ENCODE measurements around the gene JAZF1.

Gene JAZF1

DNA sequence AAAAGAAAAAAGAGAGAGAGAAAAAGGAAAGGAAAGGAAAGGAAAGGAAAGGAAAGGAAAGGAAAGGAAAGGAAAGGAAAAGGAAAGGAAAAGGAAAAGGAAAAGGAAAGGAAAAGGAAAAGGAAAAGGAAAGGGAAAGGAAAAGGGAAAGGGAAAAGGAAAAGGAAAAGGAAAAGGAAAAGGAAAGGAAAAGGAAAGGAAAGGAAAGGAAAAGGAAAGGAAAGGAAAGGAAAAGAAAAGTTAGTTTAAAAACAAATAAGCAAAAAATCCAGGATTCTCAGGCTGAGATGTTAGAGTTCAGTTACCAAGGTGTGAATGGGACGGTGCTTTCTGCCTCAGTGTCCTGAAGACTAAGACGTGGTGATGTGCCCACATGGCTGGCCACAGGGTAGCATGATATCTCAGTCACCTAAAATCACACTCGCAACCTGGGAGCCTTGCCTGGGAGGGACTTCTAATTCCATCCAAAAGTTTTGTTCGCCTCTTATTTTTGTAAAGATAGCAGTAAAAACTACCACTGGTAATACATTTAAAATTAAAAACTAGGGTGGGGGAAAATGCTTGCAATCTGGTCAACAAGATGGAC lies 70.1 kb downstream of the JAZF1 start:
- TF ChIP-seq, protein P1, sequence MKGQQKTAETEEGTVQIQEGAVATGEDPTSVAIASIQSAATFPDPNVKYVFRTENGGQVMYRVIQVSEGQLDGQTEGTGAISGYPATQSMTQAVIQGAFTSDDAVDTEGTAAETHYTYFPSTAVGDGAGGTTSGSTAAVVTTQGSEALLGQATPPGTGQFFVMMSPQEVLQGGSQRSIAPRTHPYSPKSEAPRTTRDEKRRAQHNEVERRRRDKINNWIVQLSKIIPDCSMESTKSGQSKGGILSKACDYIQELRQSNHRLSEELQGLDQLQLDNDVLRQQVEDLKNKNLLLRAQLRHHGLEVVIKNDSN (IDR thresholded peaks at IDR 0.05), result no peak
- TF ChIP-seq FOXM1 (IDR thresholded peaks at IDR 0.05; ENCODE audit: borderline replicate concordance, low read depth) (no peak), TEAD4 (IDR thresholded peaks at IDR 0.05) (no peak), YY1 (IDR thresholded peaks at IDR 0.05; ENCODE audit: low read depth) (no peak), NFIC (IDR thresholded peaks at IDR 0.05) (no peak), ZBTB7A (IDR thresholded peaks at IDR 0.05; ENCODE audit: low read depth) (no peak), TCF12 (IDR thresholded peaks at IDR 0.05; ENCODE audit: low read depth) (no peak)

DNA sequence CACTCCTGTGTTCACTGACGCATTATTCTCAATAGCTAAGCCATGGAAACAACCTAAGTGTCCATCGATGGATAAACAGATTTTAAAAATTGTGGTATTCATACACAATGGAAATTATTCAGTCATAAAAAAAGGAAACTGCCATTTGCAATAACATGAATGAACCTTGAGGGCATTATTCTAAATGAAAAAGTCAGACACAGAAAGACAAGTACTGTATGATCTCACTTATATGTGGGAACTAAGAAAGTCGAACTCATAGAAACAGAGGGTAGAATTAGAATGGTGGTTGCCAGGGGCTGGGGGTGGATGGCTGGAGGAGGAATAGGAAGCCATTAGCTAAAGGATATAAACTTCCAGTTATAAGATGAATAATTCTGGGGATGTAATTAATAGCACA lies 71.8 kb downstream of the JAZF1 start:
- TF ChIP-seq NFIC (IDR thresholded peaks at IDR 0.05) (no peak), ZBTB7A (IDR thresholded peaks at IDR 0.05; ENCODE audit: low read depth) (no peak), TAF1 (IDR thresholded peaks at IDR 0.05; ENCODE audit: low read depth) (no peak), TEAD4 (IDR thresholded peaks at IDR 0.05) (no peak), CEBPB (IDR thresholded peaks at IDR 0.05) (no peak), YY1 (IDR thresholded peaks at IDR 0.05; ENCODE audit: low read depth) (no peak), CREB1 (IDR thresholded peaks at IDR 0.05; ENCODE audit: low read depth) (no peak), EGR1 (IDR thresholded peaks at IDR 0.05) (no peak), RAD21 (IDR thresholded peaks at IDR 0.05; ENCODE audit: low read depth) (no peak), FOXM1 (IDR thresholded peaks at IDR 0.05; ENCODE audit: borderline replicate concordance, low read depth) (no peak), TCF12 (IDR thresholded peaks at IDR 0.05; ENCODE audit: low read depth) (no peak), EP300 (IDR thresholded peaks at IDR 0.05; ENCODE audit: borderline replicate concordance) (no peak)
- TF ChIP-seq, protein P2, sequence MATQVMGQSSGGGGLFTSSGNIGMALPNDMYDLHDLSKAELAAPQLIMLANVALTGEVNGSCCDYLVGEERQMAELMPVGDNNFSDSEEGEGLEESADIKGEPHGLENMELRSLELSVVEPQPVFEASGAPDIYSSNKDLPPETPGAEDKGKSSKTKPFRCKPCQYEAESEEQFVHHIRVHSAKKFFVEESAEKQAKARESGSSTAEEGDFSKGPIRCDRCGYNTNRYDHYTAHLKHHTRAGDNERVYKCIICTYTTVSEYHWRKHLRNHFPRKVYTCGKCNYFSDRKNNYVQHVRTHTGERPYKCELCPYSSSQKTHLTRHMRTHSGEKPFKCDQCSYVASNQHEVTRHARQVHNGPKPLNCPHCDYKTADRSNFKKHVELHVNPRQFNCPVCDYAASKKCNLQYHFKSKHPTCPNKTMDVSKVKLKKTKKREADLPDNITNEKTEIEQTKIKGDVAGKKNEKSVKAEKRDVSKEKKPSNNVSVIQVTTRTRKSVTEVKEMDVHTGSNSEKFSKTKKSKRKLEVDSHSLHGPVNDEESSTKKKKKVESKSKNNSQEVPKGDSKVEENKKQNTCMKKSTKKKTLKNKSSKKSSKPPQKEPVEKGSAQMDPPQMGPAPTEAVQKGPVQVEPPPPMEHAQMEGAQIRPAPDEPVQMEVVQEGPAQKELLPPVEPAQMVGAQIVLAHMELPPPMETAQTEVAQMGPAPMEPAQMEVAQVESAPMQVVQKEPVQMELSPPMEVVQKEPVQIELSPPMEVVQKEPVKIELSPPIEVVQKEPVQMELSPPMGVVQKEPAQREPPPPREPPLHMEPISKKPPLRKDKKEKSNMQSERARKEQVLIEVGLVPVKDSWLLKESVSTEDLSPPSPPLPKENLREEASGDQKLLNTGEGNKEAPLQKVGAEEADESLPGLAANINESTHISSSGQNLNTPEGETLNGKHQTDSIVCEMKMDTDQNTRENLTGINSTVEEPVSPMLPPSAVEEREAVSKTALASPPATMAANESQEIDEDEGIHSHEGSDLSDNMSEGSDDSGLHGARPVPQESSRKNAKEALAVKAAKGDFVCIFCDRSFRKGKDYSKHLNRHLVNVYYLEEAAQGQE (IDR thresholded peaks at IDR 0.05; ENCODE audit: low read depth), result no peak
- TF ChIP-seq, protein P1 (IDR thresholded peaks at IDR 0.05), result no peak
- TF ChIP-seq, protein P3, sequence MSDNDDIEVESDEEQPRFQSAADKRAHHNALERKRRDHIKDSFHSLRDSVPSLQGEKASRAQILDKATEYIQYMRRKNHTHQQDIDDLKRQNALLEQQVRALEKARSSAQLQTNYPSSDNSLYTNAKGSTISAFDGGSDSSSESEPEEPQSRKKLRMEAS (IDR thresholded peaks at IDR 0.05), result no peak

DNA sequence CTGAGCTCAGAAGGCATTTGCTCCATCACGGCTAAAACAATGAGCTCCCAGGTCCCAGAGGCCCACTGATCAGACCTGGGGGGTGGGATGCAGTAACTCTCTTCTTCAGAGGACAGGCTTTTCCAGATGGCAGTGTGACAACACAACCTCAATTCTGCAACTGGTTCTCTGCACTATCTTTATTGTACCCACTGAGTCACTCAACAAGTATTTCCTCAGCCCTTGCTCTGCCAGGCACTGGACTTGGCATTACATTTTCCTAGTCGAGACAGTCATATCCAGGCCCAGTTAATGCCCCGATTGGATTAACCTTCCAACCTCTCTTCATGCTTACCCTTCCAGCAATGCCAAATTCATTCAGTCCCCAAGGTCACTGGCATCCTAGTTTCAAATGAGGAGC lies 72.6 kb downstream of the JAZF1 start:
- TF ChIP-seq, protein P1 (IDR thresholded peaks at IDR 0.05), result no peak
- TF ChIP-seq RAD21 (IDR thresholded peaks at IDR 0.05; ENCODE audit: low read depth) (no peak), FOXM1 (IDR thresholded peaks at IDR 0.05; ENCODE audit: borderline replicate concordance, low read depth) (no peak), CEBPB (IDR thresholded peaks at IDR 0.05) (no peak), EGR1 (IDR thresholded peaks at IDR 0.05) (no peak), TCF12 (IDR thresholded peaks at IDR 0.05; ENCODE audit: low read depth) (no peak), NFIC (IDR thresholded peaks at IDR 0.05) (no peak)
- TF ChIP-seq, protein P3 (IDR thresholded peaks at IDR 0.05), result no peak

DNA sequence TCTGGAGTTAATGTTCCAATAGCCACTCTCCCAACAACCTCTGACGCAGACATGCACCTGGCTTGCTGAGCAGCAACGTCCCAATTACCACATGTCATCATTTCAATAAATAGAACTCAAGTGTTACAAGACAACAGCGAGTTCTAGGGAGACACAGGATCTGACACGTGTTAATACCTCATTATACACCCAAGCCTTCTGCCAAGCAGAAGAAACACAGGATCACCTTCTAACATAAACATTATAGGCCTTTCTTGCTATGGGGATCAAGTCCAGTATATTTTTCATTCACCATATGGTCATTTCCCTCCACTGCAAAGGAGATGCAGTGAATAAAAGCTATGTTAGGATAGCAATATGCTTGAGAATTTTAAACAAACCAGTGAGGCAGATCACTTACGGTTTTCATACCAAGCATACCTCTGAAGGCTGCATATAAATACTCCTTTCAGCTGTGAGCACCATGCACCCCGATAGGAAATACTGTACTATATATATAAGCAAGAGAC lies 74.2 kb downstream of the JAZF1 start:
- TF ChIP-seq TAF1 (IDR thresholded peaks at IDR 0.05; ENCODE audit: low read depth) (no peak), TCF12 (IDR thresholded peaks at IDR 0.05; ENCODE audit: low read depth) (no peak), EP300 (IDR thresholded peaks at IDR 0.05; ENCODE audit: borderline replicate concordance) (no peak), EGR1 (IDR thresholded peaks at IDR 0.05) (no peak), ZBTB7A (IDR thresholded peaks at IDR 0.05; ENCODE audit: low read depth) (no peak), RAD21 (IDR thresholded peaks at IDR 0.05; ENCODE audit: low read depth) (no peak), NFIC (IDR thresholded peaks at IDR 0.05) (no peak), FOXM1 (IDR thresholded peaks at IDR 0.05; ENCODE audit: borderline replicate concordance, low read depth) (no peak), YY1 (IDR thresholded peaks at IDR 0.05; ENCODE audit: low read depth) (no peak), CEBPB (IDR thresholded peaks at IDR 0.05) (no peak), CREB1 (IDR thresholded peaks at IDR 0.05; ENCODE audit: low read depth) (no peak), TEAD4 (IDR thresholded peaks at IDR 0.05) (no peak)
- TF ChIP-seq, protein P3 (IDR thresholded peaks at IDR 0.05), result no peak
- TF ChIP-seq, protein P2 (IDR thresholded peaks at IDR 0.05; ENCODE audit: low read depth), result no peak
- TF ChIP-seq, protein P1 (IDR thresholded peaks at IDR 0.05), result no peak
